ENCODE measurements around the gene XRRA1. TPM values are rescaled to one million over a fixed set of nuclear protein-coding genes. Genes with fewer than 3 reads are reported as not detected.

Gene XRRA1
- total and polyA plus RNA-seq, 2 of the 4 experiments (the other 2 are of a cell fraction), result 5.4 to 6.3 TPM

DNA sequence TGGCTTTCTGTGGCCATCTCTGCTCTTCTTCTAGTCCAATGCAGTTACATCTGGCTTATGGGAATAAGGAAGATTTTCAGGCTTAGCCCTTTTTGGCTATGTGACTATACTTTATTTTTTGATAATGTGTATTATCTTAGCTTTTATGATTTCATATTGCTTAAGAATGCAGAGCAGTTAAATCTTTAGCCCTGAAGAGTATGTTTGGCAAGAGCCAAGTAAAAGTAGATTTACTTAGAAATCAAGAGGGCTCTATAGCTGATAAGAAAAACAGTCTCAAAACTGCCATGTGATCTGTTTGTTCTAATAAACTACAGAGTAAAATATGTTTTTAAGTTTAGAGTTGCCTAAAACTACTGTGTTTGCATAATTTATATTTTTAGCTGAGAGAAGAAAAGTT is 139.1 kb downstream of the XRRA1 start:
- Histone ChIP-seq H4K20me1 (ENCODE audit: insufficient read depth, low read length) (peaks cover 8% of the 10 kb centered on the region; the same call in 1 of the 2 replicates), H2AFZ (replicated peaks; ENCODE audit: low read length, poor library complexity) (no peak overlapping the region), H3K4me1 (ENCODE audit: control insufficient read depth, insufficient read depth, low read length) (no peaks in the 10 kb centered on the region), H3K27me3 (ENCODE audit: control insufficient read depth, insufficient read depth, low read length) (no peaks in the 10 kb centered on the region), H3K79me1 (ENCODE audit: low read depth in 1 of 2, low read length in 2 of 2) (peaks cover 17 to 36% of the 10 kb centered on the region in 2 experiments; a peak in 3 of 4 replicates), H3K23ac (ENCODE audit: low read depth, low read length) (no peak overlapping the region), H3K4me3 (ENCODE audit: insufficient read depth, low read depth, low read length) (no peak overlapping the region), H3K56ac (ENCODE audit: extremely low read depth, insufficient read depth, low read length) (no peak overlapping the region), H2BK120ac (ENCODE audit: low read depth, low read length) (no peak overlapping the region), H2BK15ac (ENCODE audit: low read depth, low read length) (no peak overlapping the region), H3K9me1 (ENCODE audit: insufficient read depth, low read length) (no peaks in the 10 kb centered on the region; the same call in none of the 2 replicates), H3K4ac (ENCODE audit: low read depth, low read length) (no peak overlapping the region), H4K91ac (ENCODE audit: insufficient read depth, low read depth, low read length) (no peak overlapping the region), H3K27ac (ENCODE audit: insufficient read depth, low read length) (no peak overlapping the region), H2BK5ac (ENCODE audit: low read depth, low read length, poor library complexity, severe bottlenecking) (no peak overlapping the region), H2AK9ac (replicated peaks; ENCODE audit: low read depth, low read length, poor library complexity) (no peak overlapping the region), H3K14ac (replicated peaks; ENCODE audit: low read depth, low read length) (no peak overlapping the region), H3K9me3 (ENCODE audit: control insufficient read depth, insufficient read depth, low read length) (no peaks in the 10 kb centered on the region), H4K5ac (ENCODE audit: low read depth, low read length) (no peak overlapping the region), H3K18ac (ENCODE audit: low read depth, low read length) (no peak overlapping the region), H4K8ac (ENCODE audit: low read depth in 2 of 2, low read length in 2 of 2) (no peak overlapping the region), H3K9ac (ENCODE audit: low read depth, low read length) (no peak overlapping the region), H2BK20ac (ENCODE audit: low read depth, low read length) (no peak overlapping the region), H3K4me2 (ENCODE audit: low read depth, low read length) (no peak overlapping the region), H3K36me3 (ENCODE audit: control insufficient read depth, insufficient read depth, low read length) (0 out of 2 replicates have a peak, but pooled peaks cover 2% of the 10 kb centered on the region), H2AK5ac (ENCODE audit: low read depth, low read length) (no peak overlapping the region)
- ChIA-PET CTCF (no interaction called here), POLR2A (ENCODE audit: unreplicated experiment) (no interaction called here)
- intact Hi-C loops (cut with micrococcal nuclease), result loop anchor here (5.0 kb wide), 1 partner anchor 38 kb away; no protein-coding TSS in a partner anchor
- no TSS peak for BruUV-seq (replicated peaks)
- DNase-seq (no peak), ATAC-seq (ENCODE audit: low read depth) (no peak)
- dilution Hi-C loops (cut with HindIII; ENCODE audit: low sequenced_read_pairs, unreplicated experiment), result no loop called here
- TF ChIP-seq CHD1 (IDR thresholded peaks at IDR 0.05; ENCODE audit: low read depth, low read length) (no peak), CEBPB (IDR thresholded peaks at IDR 0.05; ENCODE audit: low read depth, low read length) (no peak), RAD21 (IDR thresholded peaks at IDR 0.05; ENCODE audit: low read length) (no peak), RFX5 (IDR thresholded peaks at IDR 0.05; ENCODE audit: low read depth, low read length) (no peak)
- TF ChIP-seq, protein P1, sequence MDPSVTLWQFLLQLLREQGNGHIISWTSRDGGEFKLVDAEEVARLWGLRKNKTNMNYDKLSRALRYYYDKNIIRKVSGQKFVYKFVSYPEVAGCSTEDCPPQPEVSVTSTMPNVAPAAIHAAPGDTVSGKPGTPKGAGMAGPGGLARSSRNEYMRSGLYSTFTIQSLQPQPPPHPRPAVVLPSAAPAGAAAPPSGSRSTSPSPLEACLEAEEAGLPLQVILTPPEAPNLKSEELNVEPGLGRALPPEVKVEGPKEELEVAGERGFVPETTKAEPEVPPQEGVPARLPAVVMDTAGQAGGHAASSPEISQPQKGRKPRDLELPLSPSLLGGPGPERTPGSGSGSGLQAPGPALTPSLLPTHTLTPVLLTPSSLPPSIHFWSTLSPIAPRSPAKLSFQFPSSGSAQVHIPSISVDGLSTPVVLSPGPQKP (IDR thresholded peaks at IDR 0.05; ENCODE audit: borderline replicate concordance, low read depth, low read length), result no peak
- in situ Hi-C loops (cut with MboI; ENCODE audit: low sequenced_read_pairs), result no loop called here
